DOHH2 (cell line): Measurements from ENCODE around the gene SP9.

Experiments used
- EZH2phosphoT487 ChIP-seq: fragments of 200-600 bp; sonication (generic); IDR thresholded peaks from 2 replicates; pipeline ENCODE4 v1.6.1; 2017; ENCODE audit warnings: borderline replicate concordance, mild to moderate bottlenecking, antibody characterized with exemption, low read length, moderate library complexity, mixed read lengths
- TF ChIP-seq, protein P1 (sequence below): fragments of 200-600 bp; sonication (generic); IDR thresholded peaks from one replicate; pipeline ENCODE4 v1.5.1; 2014; ENCODE audit warnings: antibody characterized with exemption, mild to moderate bottlenecking, low read depth, low read length; ENCODE audit not compliant: poor library complexity, severe bottlenecking

DNA sequence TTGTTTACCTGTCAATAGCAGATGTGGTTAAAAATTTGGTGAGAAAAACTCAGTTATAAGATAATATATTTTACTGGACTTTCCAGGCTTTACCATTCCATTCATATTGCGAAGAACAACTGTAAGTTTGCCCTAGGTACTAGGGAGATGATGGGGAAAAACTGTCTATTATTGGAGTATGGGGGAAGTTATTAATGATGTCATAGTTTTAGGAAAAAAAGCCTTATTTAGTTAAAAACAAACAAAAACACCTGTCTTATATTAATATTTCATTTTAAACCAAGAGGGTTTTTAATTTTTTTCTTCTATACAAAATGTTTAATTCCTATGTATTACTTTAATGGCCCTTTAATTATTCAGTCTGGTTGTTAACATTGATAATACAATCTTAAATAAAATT lies 18.2 kb downstream of the SP9 start:
- TF ChIP-seq, protein P1, sequence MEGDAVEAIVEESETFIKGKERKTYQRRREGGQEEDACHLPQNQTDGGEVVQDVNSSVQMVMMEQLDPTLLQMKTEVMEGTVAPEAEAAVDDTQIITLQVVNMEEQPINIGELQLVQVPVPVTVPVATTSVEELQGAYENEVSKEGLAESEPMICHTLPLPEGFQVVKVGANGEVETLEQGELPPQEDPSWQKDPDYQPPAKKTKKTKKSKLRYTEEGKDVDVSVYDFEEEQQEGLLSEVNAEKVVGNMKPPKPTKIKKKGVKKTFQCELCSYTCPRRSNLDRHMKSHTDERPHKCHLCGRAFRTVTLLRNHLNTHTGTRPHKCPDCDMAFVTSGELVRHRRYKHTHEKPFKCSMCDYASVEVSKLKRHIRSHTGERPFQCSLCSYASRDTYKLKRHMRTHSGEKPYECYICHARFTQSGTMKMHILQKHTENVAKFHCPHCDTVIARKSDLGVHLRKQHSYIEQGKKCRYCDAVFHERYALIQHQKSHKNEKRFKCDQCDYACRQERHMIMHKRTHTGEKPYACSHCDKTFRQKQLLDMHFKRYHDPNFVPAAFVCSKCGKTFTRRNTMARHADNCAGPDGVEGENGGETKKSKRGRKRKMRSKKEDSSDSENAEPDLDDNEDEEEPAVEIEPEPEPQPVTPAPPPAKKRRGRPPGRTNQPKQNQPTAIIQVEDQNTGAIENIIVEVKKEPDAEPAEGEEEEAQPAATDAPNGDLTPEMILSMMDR: no peak
- no peak for TF ChIP-seq EZH2phosphoT487
